HepG2 (cell line): ENCODE data around the gene DPH1. TPM values are rescaled to one million over a fixed set of nuclear protein-coding genes. Genes with fewer than 3 reads are reported as not detected.
A peak's percentile ranks its signal among the peaks of the same experiment; 100 is the strongest.

ENCODE experiments used
- CCDC6 ChIP-seq: sonication (generic); formaldehyde crosslinking; IDR thresholded peaks from 2 replicates; pipeline ENCODE4 v1.8.1; 2022; ENCODE audit warnings: mild to moderate bottlenecking, missing genetic modification reagents, moderate library complexity
- DNMT3B ChIP-seq: conservative IDR thresholded peaks from 2 replicates; pipeline ENCODE4 v1.6.1; 2016; ENCODE audit warnings: missing biosample characterization, control low read depth
- EED ChIP-seq: sonication (generic); formaldehyde crosslinking; IDR thresholded peaks from 2 replicates; pipeline ENCODE4 v1.5.0; 2020; ENCODE audit warnings: mild to moderate bottlenecking, missing genetic modification reagents
- ETV5 ChIP-seq: IDR thresholded peaks from 2 replicates; pipeline ENCODE4 v1.6.1; 2018; ENCODE audit warnings: missing biosample characterization, missing genetic modification reagents, inconsistent platforms, borderline replicate concordance
- GABPB1 ChIP-seq: IDR thresholded peaks from 2 replicates; pipeline ENCODE4 v1.6.1; 2016; ENCODE audit warnings: mild to moderate bottlenecking, missing genetic modification reagents, moderate library complexity, missing compliant biosample characterization
- GLMP ChIP-seq: sonication (generic); formaldehyde crosslinking; IDR thresholded peaks from 2 replicates; pipeline ENCODE4 v1.9.0; 2021; ENCODE audit warnings: missing genetic modification reagents, mild to moderate bottlenecking, borderline replicate concordance
- HNRNPLL ChIP-seq: fragments of 200-400 bp; formaldehyde crosslinking; IDR thresholded peaks from 2 replicates; pipeline ENCODE4 v1.6.1; 2017; ENCODE audit warnings: mild to moderate bottlenecking, low read depth, low read length; ENCODE audit not compliant: poor library complexity, severe bottlenecking
- HOXA3 ChIP-seq: sonication (generic); formaldehyde crosslinking; IDR thresholded peaks from 2 replicates; pipeline ENCODE4 v1.5.0; 2020; ENCODE audit warnings: missing genetic modification reagents
- HOXD1 ChIP-seq: sonication (generic); formaldehyde crosslinking; IDR thresholded peaks from 2 replicates; pipeline ENCODE4 v1.5.0; 2020; ENCODE audit warnings: missing genetic modification reagents
- IKZF1 ChIP-seq: fragments of 450-650 bp; IDR thresholded peaks from 2 replicates; pipeline ENCODE4 v1.7.1; 2016
- MAZ ChIP-seq, 2 experiments: sonication (generic) in 1 of 2; formaldehyde crosslinking in 1 of 2; IDR thresholded peaks; 2 replicates each; pipeline versions ENCODE4 v1.5.0 to v1.6.1; 2012 to 2020; ENCODE audit warnings: low read depth in 2 of 2, mild to moderate bottlenecking in 2 of 2, borderline replicate concordance in 1 of 2, improper control_type of control experiment in 1 of 2, low read length in 1 of 2, missing genetic modification reagents in 1 of 2, moderate library complexity in 1 of 2
- MEIS1 ChIP-seq: sonication (generic); formaldehyde crosslinking; IDR thresholded peaks from 2 replicates; pipeline ENCODE4 v1.9.0; 2021; ENCODE audit warnings: mild to moderate bottlenecking, missing genetic modification reagents, moderate library complexity, borderline replicate concordance
- RXRA ChIP-seq: sonication (generic); formaldehyde crosslinking; IDR thresholded peaks from 2 replicates; pipeline ENCODE4 v1.5.1; 2020; ENCODE audit warnings: missing genetic modification reagents
- SALL1 ChIP-seq: sonication (generic); formaldehyde crosslinking; IDR thresholded peaks from 2 replicates; pipeline ENCODE4 v1.8.0; 2022; ENCODE audit warnings: mild to moderate bottlenecking, missing genetic modification reagents
- TARDBP ChIP-seq: sonication (generic); formaldehyde crosslinking; IDR thresholded peaks from 2 replicates; pipeline ENCODE4 v1.8.0; 2022; ENCODE audit warnings: mild to moderate bottlenecking, missing genetic modification reagents
- ZBTB1 ChIP-seq: sonication (generic); formaldehyde crosslinking; IDR thresholded peaks from 2 replicates; pipeline ENCODE4 v1.4.0; 2020; ENCODE audit warnings: missing genetic modification reagents, borderline replicate concordance
- ZNF160 ChIP-seq: sonication (generic); formaldehyde crosslinking; IDR thresholded peaks from 2 replicates; pipeline ENCODE4 v1.8.0; 2022; ENCODE audit warnings: mild to moderate bottlenecking, inconsistent platforms, missing genetic modification reagents
- ZNF770 ChIP-seq: sonication (generic); formaldehyde crosslinking; IDR thresholded peaks from 2 replicates; pipeline ENCODE4 v1.5.0; 2020; ENCODE audit warnings: mild to moderate bottlenecking, missing genetic modification reagents
- polyA plus RNA-seq, 8 experiments: library from polyadenylated mRNA; depleted of rRNA in 3 of 8; stranded (reverse) in 7 of 8; unstranded in 1 of 8; fragments of >200 nt; fragmentation: Illumina TruSeq in 4 of 8; extraction: Trizol in 4 of 8; gene quantifications; 2 replicates each; pipeline versions ENCODE4 v1.2.1 to v1.2.3, GENCODE V29; 2011 to 2016; ENCODE audit warnings: low read depth in 4 of 8, missing spikeins in 1 of 8, mixed read lengths in 1 of 8; ENCODE audit not compliant: insufficient read depth in 1 of 8
- total RNA-seq, 5 experiments: library from RNA; depleted of rRNA; stranded (reverse); fragments of >200 nt; fragmentation: Illumina TruSeq; extraction: Trizol; gene quantifications; 2 replicates each; pipeline ENCODE4 v1.2.3, GENCODE V29; 2016; ENCODE audit warnings: low read depth in 1 of 5
- TF ChIP-seq, protein P1 (sequence below): sonication (generic); formaldehyde crosslinking; IDR thresholded peaks from 2 replicates; pipeline ENCODE4 v1.8.1; 2023; ENCODE audit warnings: mild to moderate bottlenecking, moderate library complexity, missing genetic modification reagents
- TF ChIP-seq, protein P2 (sequence below): sonication (generic); formaldehyde crosslinking; IDR thresholded peaks from 2 replicates; pipeline ENCODE4 v1.5.0; 2020; ENCODE audit warnings: missing genetic modification reagents
- TF ChIP-seq, protein P3 (sequence below): sonication (generic); formaldehyde crosslinking; IDR thresholded peaks from 2 replicates; pipeline ENCODE4 v1.4.0; 2020; ENCODE audit warnings: missing genetic modification reagents

Gene DPH1
- total and polyA plus RNA-seq, 2 of the 13 experiments (the other 11 are each of a cell fraction or from before 2014, with no cell fraction given): 25.3 to 42.8 TPM

DNA sequence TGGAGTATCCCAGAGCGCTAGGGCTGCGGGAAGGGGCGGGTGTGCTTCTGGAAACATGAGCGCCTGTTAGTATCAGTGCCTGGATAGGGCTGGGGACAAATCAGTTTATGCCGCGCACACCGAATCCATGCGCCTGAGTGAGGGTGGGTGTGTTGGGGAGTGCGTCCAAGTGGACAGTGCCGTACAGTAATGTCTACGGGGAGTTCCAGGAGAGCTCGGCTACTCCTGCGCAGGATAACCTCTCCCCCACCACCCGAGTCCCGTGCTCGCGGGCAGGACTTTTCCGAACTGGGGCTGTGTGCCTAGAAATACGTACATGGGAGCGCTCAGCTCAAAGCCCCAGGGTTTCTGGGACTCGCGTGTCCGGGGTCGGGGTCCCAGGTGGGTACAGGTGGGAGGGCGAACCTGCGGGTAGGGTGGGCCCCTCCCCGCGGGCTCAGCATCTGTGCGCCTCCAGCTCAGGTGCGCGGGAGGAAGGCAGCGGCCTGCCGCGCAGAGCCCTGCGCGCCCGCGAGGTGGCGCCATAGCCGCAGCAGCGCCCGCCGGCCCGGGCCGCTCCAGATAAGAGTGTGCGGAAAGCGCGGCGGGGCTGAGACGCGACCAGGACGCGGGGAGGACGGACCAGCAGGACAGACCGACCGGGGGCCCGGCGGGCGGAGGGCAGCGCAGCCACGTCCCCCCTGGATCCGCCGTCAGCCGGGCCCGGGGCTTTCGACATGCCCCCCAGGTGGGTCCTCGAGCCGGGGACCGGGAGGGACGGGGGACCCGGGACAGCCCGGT is 24.7 kb downstream of the DPH1 start, which contains the start of gene HIC1 (continued):
- TF ChIP-seq ZBTB1 (CRISPR knock-in tag) (no peak), GABPB1 (CRISPR knock-in tag) (peak; percentile 35; the same call in 1 of the 2 replicates), MAZ (IDR thresholded peaks at IDR 0.05; ENCODE audit: borderline replicate concordance, low read depth, low read length) (no peak), MAZ (CRISPR knock-in tag; IDR thresholded peaks at IDR 0.05; ENCODE audit: low read depth) (0 out of 2 replicates have a peak, but pooled peaks have one; percentile 16), ETV5 (CRISPR knock-in tag) (peak; percentile 33; the same call in 1 of the 2 replicates), SALL1 (CRISPR knock-in tag) (peak; percentile 67), HOXA3 (peak; percentile 52; the same call in 1 of the 2 replicates), IKZF1 (no peak), CCDC6 (0 out of 2 replicates have a peak, but pooled peaks have one; percentile 45), ZNF160 (CRISPR knock-in tag) (0 out of 2 replicates have a peak, but pooled peaks have one; percentile 2), HNRNPLL (peak; percentile 70), MEIS1 (CRISPR knock-in tag) (no peak), TARDBP (peak; percentile 38; the same call in 1 of the 2 replicates), HOXD1 (CRISPR knock-in tag) (no peak), ZNF770 (CRISPR knock-in tag) (peak; percentile 20; the same call in 1 of the 2 replicates), RXRA (CRISPR knock-in tag) (0 out of 2 replicates have a peak, but pooled peaks have one; percentile 18), GLMP (CRISPR knock-in tag) (no peak), EED (CRISPR knock-in tag) (no peak), DNMT3B (CRISPR knock-in tag) (no peak)
- TF ChIP-seq, protein P1, sequence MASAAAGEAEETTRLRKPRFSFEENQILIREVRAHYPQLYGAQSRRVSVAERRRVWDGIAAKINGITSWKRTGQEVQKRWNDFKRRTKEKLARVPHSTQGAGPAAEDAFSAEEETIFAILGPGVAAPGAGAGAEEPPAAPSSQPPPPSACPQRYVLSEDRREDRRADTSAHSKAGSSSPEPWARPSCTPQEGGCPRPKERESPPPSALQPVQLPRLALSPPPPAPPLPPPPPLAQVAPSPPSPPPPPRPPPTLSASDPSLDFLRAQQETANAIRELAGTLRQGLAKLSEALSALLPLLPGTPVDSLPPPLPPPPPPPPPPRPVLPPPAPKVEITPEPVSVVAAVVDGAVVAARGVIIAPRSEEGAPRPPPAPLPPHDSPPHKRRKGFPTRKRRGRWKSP (CRISPR knock-in tag): 0 out of 2 replicates have a peak, but pooled peaks have one; percentile 71
- TF ChIP-seq, protein P2, sequence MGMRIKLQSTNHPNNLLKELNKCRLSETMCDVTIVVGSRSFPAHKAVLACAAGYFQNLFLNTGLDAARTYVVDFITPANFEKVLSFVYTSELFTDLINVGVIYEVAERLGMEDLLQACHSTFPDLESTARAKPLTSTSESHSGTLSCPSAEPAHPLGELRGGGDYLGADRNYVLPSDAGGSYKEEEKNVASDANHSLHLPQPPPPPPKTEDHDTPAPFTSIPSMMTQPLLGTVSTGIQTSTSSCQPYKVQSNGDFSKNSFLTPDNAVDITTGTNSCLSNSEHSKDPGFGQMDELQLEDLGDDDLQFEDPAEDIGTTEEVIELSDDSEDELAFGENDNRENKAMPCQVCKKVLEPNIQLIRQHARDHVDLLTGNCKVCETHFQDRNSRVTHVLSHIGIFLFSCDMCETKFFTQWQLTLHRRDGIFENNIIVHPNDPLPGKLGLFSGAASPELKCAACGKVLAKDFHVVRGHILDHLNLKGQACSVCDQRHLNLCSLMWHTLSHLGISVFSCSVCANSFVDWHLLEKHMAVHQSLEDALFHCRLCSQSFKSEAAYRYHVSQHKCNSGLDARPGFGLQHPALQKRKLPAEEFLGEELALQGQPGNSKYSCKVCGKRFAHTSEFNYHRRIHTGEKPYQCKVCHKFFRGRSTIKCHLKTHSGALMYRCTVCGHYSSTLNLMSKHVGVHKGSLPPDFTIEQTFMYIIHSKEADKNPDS (CRISPR knock-in tag): peak; percentile 28; the same call in 1 of the 2 replicates
- TF ChIP-seq, protein P3, sequence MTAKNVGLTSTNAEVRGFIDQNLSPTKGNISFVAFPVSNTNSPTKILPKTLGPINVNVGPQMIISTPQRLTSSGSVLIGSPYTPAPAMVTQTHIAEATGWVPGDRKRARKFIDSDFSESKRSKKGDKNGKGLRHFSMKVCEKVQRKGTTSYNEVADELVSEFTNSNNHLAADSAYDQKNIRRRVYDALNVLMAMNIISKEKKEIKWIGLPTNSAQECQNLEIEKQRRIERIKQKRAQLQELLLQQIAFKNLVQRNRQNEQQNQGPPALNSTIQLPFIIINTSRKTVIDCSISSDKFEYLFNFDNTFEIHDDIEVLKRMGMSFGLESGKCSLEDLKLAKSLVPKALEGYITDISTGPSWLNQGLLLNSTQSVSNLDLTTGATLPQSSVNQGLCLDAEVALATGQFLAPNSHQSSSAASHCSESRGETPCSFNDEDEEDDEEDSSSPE (CRISPR knock-in tag): peak; percentile 79
